Stimulated activated CD8-positive, alpha-beta memory T cell treated with anti-CD3 and anti-CD28 coated beads, Interleukin-4, amount 100 ng/mL, for 48 hours (primary cell): ENCODE measurements around the gene CLHC1.

Source experiments
- DNase-seq: peaks from one replicate; pipeline ENCODE4 v3.0.0-alpha.2; 2020

The CLHC1 gene

GRCh38 chr2:55168221-55169154, 63.6 kb downstream of the CLHC1 start:
- DNase-seq = no peak

- DNase-seq = no peak
These were observed 66.5 kb downstream of the CLHC1 start for GRCh38 chr2:55165626-55166025.

GRCh38 chr2:55164534-55165480, 67.3 kb downstream of the CLHC1 start:
- no peak for DNase-seq

- DNase-seq = no peak
These were observed 68.1 kb downstream of the CLHC1 start for GRCh38 chr2:55163941-55164390.

- DNase-seq = no peak
These were observed 68.8 kb downstream of the CLHC1 start for GRCh38 chr2:55163274-55163721.

- no peak for DNase-seq
These were observed 69.6 kb downstream of the CLHC1 start for GRCh38 chr2:55162284-55163006.

GRCh38 chr2:55161295-55162210, 70.5 kb downstream of the CLHC1 start:
- DNase-seq = no peak

- DNase-seq = no peak
These were observed 71.7 kb downstream of the CLHC1 start for GRCh38 chr2:55160422-55160821.

- DNase-seq = no peak
These were observed 72.3 kb downstream of the CLHC1 start for GRCh38 chr2:55159752-55160151.

- no peak for DNase-seq
These were observed 72.9 kb downstream of the CLHC1 start for GRCh38 chr2:55159037-55159651.

- DNase-seq = no peak
These were observed 73.8 kb downstream of the CLHC1 start for GRCh38 chr2:55158111-55158814.

GRCh38 chr2:55157474-55157884, 74.6 kb downstream of the CLHC1 start:
- DNase-seq = no peak

- no peak for DNase-seq
These were observed 75.1 kb downstream of the CLHC1 start for GRCh38 chr2:55156984-55157383.

GRCh38 chr2:55156326-55156725, 75.8 kb downstream of the CLHC1 start:
- DNase-seq = no peak

GRCh38 chr2:55155764-55156281, 76.3 kb downstream of the CLHC1 start:
- DNase-seq = no peak

GRCh38 chr2:55155206-55155605, 76.9 kb downstream of the CLHC1 start:
- no peak for DNase-seq

GRCh38 chr2:55154525-55155030, 77.5 kb downstream of the CLHC1 start:
- DNase-seq = no peak

- DNase-seq = no peak
These were observed 78.4 kb downstream of the CLHC1 start for GRCh38 chr2:55153584-55154299.
